ES-I3 (cell line): ENCODE measurements around the gene MEIOB.
"Not testable (repeated sequence)": the region's sequence is repeated elsewhere in the genome, so short reads cannot be mapped to it uniquely, and the experiment has no call there.

ENCODE experiments used
- H3K36me3 ChIP-seq: 2 replicates; pipeline ENCODE4 v1.6.1; 2013; ENCODE audit warnings: mild to moderate bottlenecking, low read length, control low read depth, moderate library complexity; ENCODE audit not compliant: insufficient read depth
- H3K4me1 ChIP-seq: 2 replicates; pipeline ENCODE4 v1.6.1; 2013; ENCODE audit warnings: mild to moderate bottlenecking, control low read depth, low read length; ENCODE audit not compliant: insufficient read depth
- H3K9ac ChIP-seq: 2 replicates; pipeline ENCODE4 v1.6.1; 2013; ENCODE audit warnings: low read depth, mild to moderate bottlenecking, low read length, moderate library complexity
- H3K9me3 ChIP-seq: 2 replicates; pipeline ENCODE4 v1.6.1; 2013; ENCODE audit warnings: mild to moderate bottlenecking, low read length, moderate library complexity; ENCODE audit not compliant: control insufficient read depth, insufficient read depth

MEIOB gene

GRCh38 chr16:1899641-1900451 lies 27.9 kb upstream of the MEIOB start:
- no peaks in the 10 kb centered on the region for H3K4me1 ChIP-seq
- no peaks in the 10 kb centered on the region for H3K9me3 ChIP-seq
- H3K9ac ChIP-seq: no peak overlapping the region
- no peaks in the 10 kb centered on the region for H3K36me3 ChIP-seq

- H3K9me3 ChIP-seq, H3K4me1 ChIP-seq, H3K36me3 ChIP-seq, H3K9ac ChIP-seq: not testable (repeated sequence)
Measured at GRCh38 chr16:1897692-1898091, 25.7 kb upstream of the MEIOB start.

DNA sequence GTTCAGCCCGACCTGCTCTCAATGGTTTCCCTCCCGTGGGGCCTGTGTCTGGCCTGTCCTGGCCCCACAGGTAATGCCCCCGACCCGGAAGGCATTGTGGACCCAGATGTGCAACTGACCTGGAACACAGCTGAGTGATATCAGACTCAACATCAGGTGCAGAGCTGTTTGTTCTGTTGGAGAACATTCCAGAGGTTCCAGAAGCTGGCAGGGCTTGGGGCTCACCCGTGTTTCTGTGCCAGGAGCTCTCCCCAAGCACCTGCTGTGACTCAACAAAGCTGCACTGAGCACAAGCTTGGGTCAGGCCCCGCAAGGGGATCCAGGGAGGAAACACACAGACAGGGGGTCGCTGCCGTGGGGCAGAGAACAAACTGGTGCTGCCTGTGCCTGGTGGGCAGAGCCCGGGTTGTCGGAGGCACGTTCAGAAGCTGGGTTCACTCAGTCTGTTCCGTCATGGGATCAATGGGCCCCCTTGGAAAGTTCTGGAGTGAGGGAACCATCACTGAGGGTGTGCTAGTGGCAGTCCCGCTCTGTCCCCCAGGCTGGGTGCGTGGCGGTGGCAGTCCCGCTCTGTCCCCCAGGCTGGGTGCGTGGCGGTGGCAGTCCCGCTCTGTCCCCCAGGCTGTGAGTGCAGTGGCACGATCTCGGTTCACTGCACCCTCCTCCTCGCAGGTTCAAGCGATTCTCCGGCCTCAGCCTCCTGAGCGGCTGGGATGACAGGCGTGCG lies 24.1 kb upstream of the MEIOB start:
- Histone ChIP-seq H3K36me3 (no peaks in the 10 kb centered on the region), H3K4me1 (no peaks in the 10 kb centered on the region), H3K9ac (no peak overlapping the region), H3K9me3 (no peaks in the 10 kb centered on the region)

GRCh38 chr16:1895068-1895467 lies 23.1 kb upstream of the MEIOB start:
- no peaks in the 10 kb centered on the region for H3K9me3 ChIP-seq
- H3K36me3 ChIP-seq: no peaks in the 10 kb centered on the region
- no peak overlapping the region for H3K9ac ChIP-seq
- no peaks in the 10 kb centered on the region for H3K4me1 ChIP-seq

GRCh38 chr16:1890708-1891050 lies 18.7 kb upstream of the MEIOB start:
- Histone ChIP-seq H3K4me1 (no peaks in the 10 kb centered on the region), H3K36me3 (no peaks in the 10 kb centered on the region)

GRCh38 chr16:1890024-1890707 lies 18.2 kb upstream of the MEIOB start:
- Histone ChIP-seq H3K36me3 (no peaks in the 10 kb centered on the region), H3K9ac (no peak overlapping the region)

More at GRCh38 chr16:1890708-1891050, 18.7 kb upstream of the MEIOB start:
- H3K9ac ChIP-seq: no peak overlapping the region
- no peaks in the 10 kb centered on the region for H3K9me3 ChIP-seq

GRCh38 chr16:1887711-1888354 lies 15.9 kb upstream of the MEIOB start:
- Histone ChIP-seq H3K4me1 (no peaks in the 10 kb centered on the region), H3K9me3 (no peaks in the 10 kb centered on the region), H3K36me3 (no peaks in the 10 kb centered on the region), H3K9ac (no peak overlapping the region)

More at GRCh38 chr16:1890024-1890707, 18.2 kb upstream of the MEIOB start:
- no peaks in the 10 kb centered on the region for H3K4me1 ChIP-seq
- H3K9me3 ChIP-seq: no peaks in the 10 kb centered on the region

GRCh38 chr16:1884889-1885288 lies 12.9 kb upstream of the MEIOB start:
- H3K9me3 ChIP-seq: no peaks in the 10 kb centered on the region
- H3K9ac ChIP-seq: no peak overlapping the region
- H3K36me3 ChIP-seq: no peaks in the 10 kb centered on the region

DNA sequence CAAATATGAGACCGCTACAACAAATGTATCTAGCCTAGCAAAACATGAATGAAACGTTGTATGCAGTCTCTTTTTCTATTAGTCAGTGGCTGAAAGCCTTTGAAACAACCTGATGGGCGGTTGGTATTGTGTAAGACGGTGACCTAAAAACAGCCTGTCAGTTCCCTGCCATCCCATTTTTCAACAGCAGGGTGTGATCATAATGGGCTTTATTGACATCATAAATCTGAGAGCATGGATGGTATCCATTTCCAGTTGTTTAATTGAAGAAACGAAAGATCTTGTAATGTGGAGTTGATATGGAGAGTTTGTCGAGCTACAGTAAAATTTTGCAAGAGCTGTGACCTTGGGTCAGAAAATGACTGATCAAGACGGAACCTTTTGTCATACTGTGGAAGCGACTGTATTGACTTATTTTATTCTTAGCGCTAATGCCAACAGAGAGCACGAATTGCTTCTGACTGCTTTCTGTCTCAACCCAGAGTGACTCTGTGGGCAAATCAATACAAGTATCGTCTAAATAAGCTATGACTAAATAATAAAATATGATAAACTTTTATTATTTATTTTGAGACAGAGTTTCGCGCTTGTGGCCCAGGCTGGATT lies 12.3 kb upstream of the MEIOB start:
- no peaks in the 10 kb centered on the region for H3K36me3 ChIP-seq
- no peak overlapping the region for H3K9ac ChIP-seq
- no peaks in the 10 kb centered on the region for H3K9me3 ChIP-seq
- H3K4me1 ChIP-seq: no peaks in the 10 kb centered on the region

More at GRCh38 chr16:1884889-1885288, 12.9 kb upstream of the MEIOB start:
- H3K4me1 ChIP-seq: no peaks in the 10 kb centered on the region

DNA sequence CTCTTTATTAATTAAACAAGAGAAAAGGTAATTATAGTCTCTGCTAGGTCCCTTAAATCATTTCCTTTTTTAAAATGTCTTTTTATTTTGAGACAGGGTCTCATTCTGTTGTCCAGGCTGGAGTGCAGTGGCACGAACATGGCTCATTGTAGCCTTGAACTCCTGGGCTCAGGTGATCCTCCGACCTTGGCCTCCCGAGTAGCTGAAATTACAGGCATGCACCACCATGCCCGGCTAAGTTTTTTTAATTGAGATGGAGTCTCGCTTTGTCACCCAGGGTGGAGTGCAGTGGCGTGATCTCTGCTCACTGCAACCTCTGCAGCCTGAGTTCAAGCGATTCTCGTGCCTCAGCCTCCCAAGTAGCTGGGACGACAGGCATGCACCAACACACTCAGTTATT lies 9.2 kb upstream of the MEIOB start:
- H3K9me3 ChIP-seq, H3K4me1 ChIP-seq, H3K36me3 ChIP-seq, H3K9ac ChIP-seq: not testable (repeated sequence)

- Histone ChIP-seq H3K9me3 (no peaks in the 10 kb centered on the region), H3K36me3 (no peaks in the 10 kb centered on the region), H3K9ac (no peak overlapping the region), H3K4me1 (no peaks in the 10 kb centered on the region)
Measured at GRCh38 chr16:1879477-1879876, 7.5 kb upstream of the MEIOB start.

- no peak overlapping the region for H3K9ac ChIP-seq
- H3K4me1 ChIP-seq: no peaks in the 10 kb centered on the region
- H3K9me3 ChIP-seq: no peaks in the 10 kb centered on the region
- no peaks in the 10 kb centered on the region for H3K36me3 ChIP-seq
Measured at GRCh38 chr16:1878256-1878655, 6.3 kb upstream of the MEIOB start.

DNA sequence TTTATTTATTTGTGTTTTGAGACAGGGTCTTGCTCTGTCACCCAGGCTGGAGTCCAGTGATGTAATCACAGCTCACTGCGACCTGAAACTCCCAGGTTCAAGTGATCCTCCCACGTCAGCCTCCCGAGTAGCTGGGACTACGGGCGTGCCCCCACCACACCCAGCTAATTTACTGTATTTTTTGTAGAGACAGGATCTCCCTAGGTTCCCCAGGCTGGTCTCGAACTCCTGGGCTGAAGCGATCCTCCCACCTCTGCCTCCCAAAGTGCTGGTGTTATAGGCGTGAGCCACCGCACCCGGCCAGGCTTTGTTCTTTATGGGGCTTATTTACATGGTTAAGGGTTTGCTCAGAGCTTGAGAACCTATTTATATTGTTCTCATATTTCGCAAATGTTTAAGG lies 5.8 kb upstream of the MEIOB start:
- Histone ChIP-seq H3K9ac (no peak overlapping the region), H3K4me1 (no peaks in the 10 kb centered on the region), H3K36me3 (no peaks in the 10 kb centered on the region), H3K9me3 (no peaks in the 10 kb centered on the region)

DNA sequence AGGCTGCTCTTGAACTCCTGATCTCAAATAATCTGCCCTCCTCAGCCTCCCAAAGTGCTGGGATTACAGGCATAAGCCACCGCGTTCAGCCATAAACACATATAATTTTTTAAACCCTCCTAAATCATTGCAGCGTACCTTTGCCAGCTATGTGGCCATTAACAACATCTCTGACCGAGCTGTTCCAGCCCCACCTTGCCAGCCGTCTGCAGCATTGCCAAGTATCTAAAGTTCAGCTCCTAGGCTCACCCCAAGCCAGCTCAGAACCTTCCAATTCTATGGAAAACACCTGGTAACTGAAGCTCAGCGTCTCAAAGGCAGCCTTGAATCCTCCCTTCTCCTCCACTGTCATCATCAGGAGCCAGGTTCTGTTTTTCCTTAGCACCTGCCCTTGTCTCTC lies 5.1 kb upstream of the MEIOB start:
- Histone ChIP-seq H3K36me3 (no peaks in the 10 kb centered on the region), H3K9ac (no peak overlapping the region), H3K4me1 (no peaks in the 10 kb centered on the region)

More for the DNA sequence above, 5.1 kb upstream of the MEIOB start:
- H3K9me3 ChIP-seq: no peaks in the 10 kb centered on the region
